ENCODE results near the gene SLC6A17.

- TF ChIP-seq CTCF (IDR thresholded peaks at IDR 0.05) (no peak), POLR2A (IDR thresholded peaks at IDR 0.05) (no peak)
Observed at GRCh38 chr1:110225212-110225611, 74.9 kb downstream of the SLC6A17 start.

All from adrenal gland (tissue), 5 donors.